Stimulated activated CD8-positive, alpha-beta memory T cell treated with anti-CD3 and anti-CD28 coated beads, Interleukin-7, amount 100 ng/mL, for 48 hours (primary cell): ENCODE measurements around the gene DHRS4L2.
A peak's percentile ranks its signal among the peaks of the same experiment; 100 is the strongest.
"Not testable (repeated sequence)": the region's sequence is repeated elsewhere in the genome, so short reads cannot be mapped to it uniquely, and the experiment has no call there.

Experiments
- DNase-seq, 2 donors: peaks; one replicate each; pipeline ENCODE4 v3.0.0-alpha.2; 2020; ENCODE audit warnings: low read depth in 1 of 2; ENCODE audit errors: extremely low read depth in 1 of 2

DHRS4L2 gene

GRCh38 chr14:23970283-23970659 is 18.5 kb upstream of the DHRS4L2 start:
- not testable (repeated sequence) for DNase-seq

DNA sequence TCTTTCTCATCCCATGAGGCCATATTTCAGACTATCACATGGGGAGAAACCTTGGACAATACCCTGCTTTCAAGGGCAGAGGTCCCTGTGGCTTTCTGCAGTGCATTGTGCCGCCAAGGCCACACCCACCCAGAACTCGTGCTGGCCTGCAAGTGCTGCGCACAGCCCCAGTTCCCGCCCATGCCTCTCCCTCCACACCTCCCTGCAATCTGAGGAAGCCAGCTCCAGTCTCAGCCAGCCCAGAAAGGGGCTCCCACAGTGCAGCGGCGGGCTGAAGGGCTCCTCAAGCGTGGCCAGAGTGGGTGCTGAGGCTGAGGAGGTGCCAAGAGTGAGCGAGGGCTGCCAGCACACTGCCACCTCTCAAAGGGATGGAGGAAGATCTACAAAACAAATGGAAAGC is 15.6 kb upstream of the DHRS4L2 start:
- DNase-seq, result not testable (repeated sequence)

- DNase-seq, result not testable (repeated sequence)
Measured at GRCh38 chr14:23974041-23974440, 14.7 kb upstream of the DHRS4L2 start.

DNA sequence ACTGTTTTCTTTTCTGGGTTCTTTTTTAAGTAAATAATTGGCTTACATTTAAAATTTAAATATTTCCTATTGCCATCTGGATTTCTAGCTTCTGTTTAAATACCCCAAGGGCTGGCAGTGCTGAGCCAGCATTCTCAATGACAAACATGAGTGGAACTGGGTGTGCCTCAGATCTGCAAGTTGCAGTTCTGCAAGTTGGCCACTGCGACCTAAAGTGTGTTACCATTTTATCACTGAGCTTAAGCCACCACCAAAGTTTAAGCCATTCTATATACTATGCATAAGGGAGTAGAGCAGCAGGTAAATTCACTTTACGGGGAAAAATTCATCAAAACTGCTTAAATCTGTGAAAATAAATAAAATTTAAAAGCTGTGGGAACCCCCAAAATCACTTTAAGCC is 11.5 kb upstream of the DHRS4L2 start:
- not testable (repeated sequence) for DNase-seq

- DNase-seq, result not testable (repeated sequence)
Measured at GRCh38 chr14:23981951-23982813, 6.5 kb upstream of the DHRS4L2 start.

GRCh38 chr14:23984891-23985602 is 3.7 kb upstream of the DHRS4L2 start:
- DNase-seq, result no peak

- DNase-seq, result not testable (repeated sequence)
Measured at GRCh38 chr14:23988223-23988606, 514 bp upstream of the DHRS4L2 start.

DNA sequence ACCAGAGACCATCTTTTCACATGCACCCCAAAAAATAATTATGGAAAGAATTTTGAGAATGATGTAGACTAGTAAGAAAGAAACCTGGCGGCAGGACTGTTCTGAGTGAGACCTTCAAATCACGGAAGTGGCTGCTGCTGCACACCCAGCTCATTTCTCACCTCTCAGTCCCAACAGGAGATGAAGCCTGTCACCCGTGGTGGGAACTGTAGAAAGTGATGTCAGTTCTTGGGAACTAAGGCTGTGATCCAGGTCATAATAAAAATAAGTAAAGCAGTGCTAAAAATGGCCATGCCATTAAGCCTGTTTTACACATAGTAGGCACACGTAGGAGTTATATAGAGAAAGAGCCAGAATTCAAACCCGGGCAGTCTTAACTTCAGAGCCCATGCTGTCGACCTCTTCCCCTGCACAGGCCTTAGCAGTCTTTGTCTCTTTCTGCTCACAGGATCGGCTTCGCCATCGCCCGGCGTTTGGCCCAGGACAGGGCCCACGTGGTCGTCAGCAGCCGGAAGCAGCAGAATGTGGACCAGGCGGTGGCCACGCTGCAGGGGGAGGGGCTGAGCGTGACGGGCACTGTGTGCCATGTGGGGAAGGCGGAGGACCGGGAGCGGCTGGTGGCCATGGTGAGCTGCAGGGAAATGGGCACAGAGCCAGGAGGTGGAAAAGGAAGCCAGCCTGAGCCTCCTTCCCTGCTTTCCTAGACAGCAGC is 1.2 kb downstream of the DHRS4L2 start:
- DNase-seq, result not testable (repeated sequence)

- not testable (repeated sequence) for DNase-seq
Measured at GRCh38 chr14:23990961-23991360, 2.2 kb downstream of the DHRS4L2 start.

- not testable (repeated sequence) for DNase-seq
Measured at GRCh38 chr14:23993042-23993441, 4.3 kb downstream of the DHRS4L2 start.

DNA sequence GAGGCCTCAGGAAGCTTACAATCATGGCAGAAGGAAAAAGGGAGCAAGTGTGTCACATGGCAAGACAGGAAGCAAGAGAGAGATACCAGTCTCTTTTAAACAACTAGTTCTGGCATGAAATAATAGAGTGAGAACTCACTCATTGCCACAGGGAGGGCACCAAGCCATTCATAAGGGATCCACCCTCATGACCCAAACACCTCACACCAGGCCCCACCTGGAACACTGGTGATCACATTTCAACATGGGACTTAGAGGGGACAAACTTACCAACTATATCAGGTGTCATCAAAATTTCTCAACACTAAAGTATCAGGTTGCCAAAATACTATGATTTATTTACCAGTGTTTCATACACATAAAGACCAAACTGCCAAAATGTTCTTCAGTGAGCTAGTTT is 7.3 kb downstream of the DHRS4L2 start:
- not testable (repeated sequence) for DNase-seq

GRCh38 chr14:23996825-23997224 is 8.1 kb downstream of the DHRS4L2 start:
- not testable (repeated sequence) for DNase-seq

DNA sequence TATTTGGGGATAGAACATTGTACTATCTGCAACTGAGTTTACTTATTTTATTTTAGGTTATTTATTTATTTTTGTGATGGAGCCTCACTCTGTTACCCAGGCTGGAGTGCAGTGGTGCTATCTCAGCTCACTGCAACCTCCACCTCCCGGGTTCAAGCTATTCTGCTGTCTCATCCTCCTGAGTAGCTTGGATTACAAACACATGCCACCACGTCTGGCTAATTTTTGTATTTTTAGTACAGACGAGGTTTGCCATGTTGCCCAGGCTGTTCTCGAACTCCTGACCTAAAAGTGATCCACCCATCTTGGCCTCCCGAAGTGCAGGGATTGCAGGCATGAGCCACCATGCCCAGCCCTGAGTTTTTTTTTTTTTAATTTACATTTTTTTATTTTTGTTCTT is 10.9 kb downstream of the DHRS4L2 start:
- DNase-seq, result not testable (repeated sequence)

DNA sequence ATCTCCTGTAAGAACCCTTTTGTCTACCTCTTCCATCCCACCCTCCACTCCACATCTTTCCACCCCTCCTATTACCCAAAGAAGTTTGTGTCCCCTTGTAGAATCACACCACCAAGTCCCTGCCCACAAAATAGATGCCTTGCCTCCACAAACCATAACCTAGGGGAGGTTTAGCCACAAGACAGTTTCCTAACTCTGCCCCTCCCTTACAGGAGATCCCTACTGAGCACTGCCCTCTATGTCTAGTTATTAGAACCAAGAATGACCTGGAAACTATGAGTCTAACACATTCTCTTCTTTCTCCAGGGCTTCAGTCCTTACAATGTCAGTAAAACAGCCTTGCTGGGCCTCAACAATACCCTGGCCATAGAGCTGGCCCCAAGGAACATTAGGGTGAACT is 12.3 kb downstream of the DHRS4L2 start:
- DNase-seq, result not testable (repeated sequence)

- DNase-seq, result not testable (repeated sequence)
Measured at GRCh38 chr14:24001679-24002078, 12.9 kb downstream of the DHRS4L2 start.

- DNase-seq, result not testable (repeated sequence)
Measured at GRCh38 chr14:24006471-24006816, 17.7 kb downstream of the DHRS4L2 start.

DNA sequence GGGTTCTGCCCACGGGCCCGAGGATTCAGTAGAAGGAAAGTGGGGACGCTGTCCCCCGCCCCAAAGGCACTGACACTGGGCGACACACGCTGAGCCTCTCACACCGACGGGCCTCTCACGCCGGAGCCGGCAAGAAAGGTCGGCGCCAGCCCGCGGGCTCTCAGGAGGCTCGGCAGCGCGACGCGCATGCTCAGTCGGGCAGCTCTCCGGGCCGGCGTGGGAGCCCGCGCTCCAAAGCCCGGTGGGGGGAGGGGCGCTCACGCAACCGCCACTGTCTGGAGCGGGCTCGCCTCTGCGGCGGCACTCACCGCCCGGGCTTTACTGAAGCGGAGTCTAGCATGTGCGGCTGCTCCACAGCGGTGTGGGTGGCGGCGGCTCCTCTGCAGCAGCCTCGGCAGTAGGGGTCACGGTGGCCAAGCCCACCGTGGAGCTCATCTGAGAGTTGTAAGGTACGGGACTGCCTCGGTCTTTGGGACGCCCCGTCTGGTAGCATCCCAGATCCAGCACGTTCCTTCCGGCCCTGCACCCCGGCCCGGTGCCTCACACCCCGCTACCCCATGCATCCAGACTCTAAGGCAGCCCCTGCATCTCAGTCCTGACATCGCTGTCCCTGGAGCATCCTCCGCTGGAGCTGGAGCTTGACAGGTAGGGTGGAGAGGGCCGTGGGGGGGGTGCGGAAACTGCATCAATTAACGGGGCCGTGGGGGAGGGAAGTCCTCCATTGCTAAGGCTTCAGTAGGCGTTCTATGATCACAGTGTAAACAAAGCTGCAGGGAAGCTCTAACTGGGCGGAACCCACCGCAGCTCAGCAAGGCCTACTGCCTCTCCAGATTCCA is 18.3 kb downstream of the DHRS4L2 start:
- DNase-seq, result peak; percentile 40 to 41

DNA sequence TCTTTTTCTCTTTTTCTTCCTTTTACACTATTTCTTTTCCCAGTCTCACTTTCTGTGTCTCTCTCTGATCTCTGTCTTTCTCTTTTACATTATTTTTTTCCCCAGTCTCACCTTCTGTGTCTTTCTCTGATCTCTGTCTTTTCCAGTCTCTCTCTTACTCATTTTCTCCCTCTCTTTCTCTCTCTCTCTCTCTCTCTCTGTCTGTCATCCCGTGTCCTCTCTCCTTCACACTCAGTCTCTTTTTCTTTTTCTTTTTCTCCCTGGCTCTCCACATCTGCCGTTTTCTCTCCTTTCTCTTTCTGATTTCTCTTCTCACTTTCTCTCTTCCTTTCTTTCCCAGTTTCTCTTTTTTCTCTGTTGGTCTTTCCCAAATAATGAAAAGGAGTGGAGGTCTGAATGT is 22.3 kb downstream of the DHRS4L2 start:
- DNase-seq, result no peak

DNA sequence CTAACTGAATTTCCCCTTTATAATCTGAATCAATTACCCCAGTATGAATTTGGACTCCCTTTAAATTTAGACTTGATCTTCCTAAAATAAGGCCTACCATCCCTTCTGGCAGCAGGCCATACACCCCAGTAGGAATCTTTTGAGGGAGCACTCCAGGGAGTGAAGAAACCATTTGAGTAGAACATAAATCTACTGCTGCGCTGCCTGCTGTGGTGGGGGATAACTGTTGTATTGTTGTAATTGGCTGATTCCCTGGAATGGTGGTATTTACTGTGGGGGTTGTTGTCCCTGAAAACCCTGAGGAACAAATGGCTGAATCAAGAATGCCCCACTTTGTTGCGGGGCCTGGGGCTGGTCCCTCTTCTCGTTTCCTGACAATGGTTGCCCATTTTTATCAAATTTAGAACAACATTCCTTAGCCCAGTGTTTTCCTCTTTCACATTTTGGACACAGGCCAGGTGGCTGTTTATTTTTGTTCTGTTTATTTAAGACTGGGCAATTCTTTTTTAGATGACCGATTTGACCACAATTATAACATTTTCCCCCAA is 24.1 kb downstream of the DHRS4L2 start:
- DNase-seq, result not testable (repeated sequence)
